IPS DF 4.7 (cell line): ENCODE measurements around the gene BPGM.
"Not testable (repeated sequence)": the region's sequence is repeated elsewhere in the genome, so short reads cannot be mapped to it uniquely, and the experiment has no call there.

Experiments
- DNase-seq: peaks from one replicate; pipeline ENCODE4 v3.0.0-alpha.2; 2013; ENCODE audit warnings: low spot score; ENCODE audit errors: extremely low read depth

Gene BPGM

GRCh38 chr7:134662871-134663205 lies 16.2 kb downstream of the BPGM start:
- no peak for DNase-seq

GRCh38 chr7:134665045-134665444 lies 18.4 kb downstream of the BPGM start:
- not testable (repeated sequence) for DNase-seq

- DNase-seq: no peak
Observed at GRCh38 chr7:134667899-134668298, 21.2 kb downstream of the BPGM start.

GRCh38 chr7:134669388-134669787 lies 22.7 kb downstream of the BPGM start:
- DNase-seq: no peak

- DNase-seq: no peak
Observed at GRCh38 chr7:134669845-134670373, 23.3 kb downstream of the BPGM start.

- no peak for DNase-seq
Observed at GRCh38 chr7:134671609-134672008, 25.0 kb downstream of the BPGM start.

GRCh38 chr7:134674424-134674823 lies 27.8 kb downstream of the BPGM start:
- no peak for DNase-seq

- no peak for DNase-seq
Observed at GRCh38 chr7:134676743-134677142, 30.1 kb downstream of the BPGM start.

- no peak for DNase-seq
Observed at GRCh38 chr7:134678115-134678514, 31.5 kb downstream of the BPGM start.

- no peak for DNase-seq
Observed at GRCh38 chr7:134679006-134679405, 32.4 kb downstream of the BPGM start.

- no peak for DNase-seq
Observed at GRCh38 chr7:134684165-134684564, 37.5 kb downstream of the BPGM start.

GRCh38 chr7:134685250-134685649 lies 38.6 kb downstream of the BPGM start:
- no peak for DNase-seq

- DNase-seq: no peak
Observed at GRCh38 chr7:134686786-134687185, 40.1 kb downstream of the BPGM start.

GRCh38 chr7:134689550-134689949 lies 42.9 kb downstream of the BPGM start:
- DNase-seq: not testable (repeated sequence)

GRCh38 chr7:134690016-134690415 lies 43.4 kb downstream of the BPGM start:
- no peak for DNase-seq

GRCh38 chr7:134690614-134691504 lies 44.2 kb downstream of the BPGM start:
- no peak for DNase-seq

- no peak for DNase-seq
Observed at GRCh38 chr7:134691546-134692343, 45.1 kb downstream of the BPGM start.

GRCh38 chr7:134692344-134692705 lies 45.7 kb downstream of the BPGM start:
- no peak for DNase-seq

GRCh38 chr7:134693256-134693655 lies 46.6 kb downstream of the BPGM start:
- DNase-seq: no peak

- DNase-seq: no peak
Observed at GRCh38 chr7:134694299-134694698, 47.6 kb downstream of the BPGM start.

GRCh38 chr7:134694767-134695166 lies 48.1 kb downstream of the BPGM start:
- no peak for DNase-seq

GRCh38 chr7:134695321-134695860 lies 48.7 kb downstream of the BPGM start:
- DNase-seq: no peak
